Measurements from ENCODE around the gene GRAP2.
A peak's percentile ranks its signal among the peaks of the same experiment; 100 is the strongest.
"Not testable (repeated sequence)": the region's sequence is repeated elsewhere in the genome, so short reads cannot be mapped to it uniquely, and the experiment has no call there.

GRAP2 gene

DNA sequence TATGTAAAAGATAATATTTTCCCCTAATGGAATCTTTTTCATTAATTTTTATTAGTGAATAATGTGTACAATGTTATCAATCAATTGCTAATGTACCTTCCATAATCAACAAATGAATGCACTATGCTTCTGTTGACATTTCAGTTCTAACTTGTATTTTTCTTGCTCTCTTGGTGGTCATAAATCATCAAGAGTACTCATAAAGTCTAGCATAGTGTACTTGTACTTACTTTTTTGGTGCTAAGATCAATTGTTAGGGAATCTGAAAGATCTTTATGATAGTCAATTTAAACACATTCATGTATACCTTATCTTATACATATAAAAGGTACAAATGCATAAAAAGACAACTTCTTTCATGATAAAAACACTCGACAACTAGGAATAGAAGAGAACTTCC lies 17.8 kb upstream of the GRAP2 start:
- no peak for ATAC-seq
- H3K4me3 Mint-ChIP-seq: no peak overlapping the region
- peaks cover 4% of the 10 kb centered on the region for H3K4me1 Mint-ChIP-seq
- H3K27ac Mint-ChIP-seq: no peak overlapping the region
- H3K36me3 Mint-ChIP-seq: no peaks in the 10 kb centered on the region
- H3K9me3 Mint-ChIP-seq: no peaks in the 10 kb centered on the region
- H3K27me3 Mint-ChIP-seq: no peaks in the 10 kb centered on the region

DNA sequence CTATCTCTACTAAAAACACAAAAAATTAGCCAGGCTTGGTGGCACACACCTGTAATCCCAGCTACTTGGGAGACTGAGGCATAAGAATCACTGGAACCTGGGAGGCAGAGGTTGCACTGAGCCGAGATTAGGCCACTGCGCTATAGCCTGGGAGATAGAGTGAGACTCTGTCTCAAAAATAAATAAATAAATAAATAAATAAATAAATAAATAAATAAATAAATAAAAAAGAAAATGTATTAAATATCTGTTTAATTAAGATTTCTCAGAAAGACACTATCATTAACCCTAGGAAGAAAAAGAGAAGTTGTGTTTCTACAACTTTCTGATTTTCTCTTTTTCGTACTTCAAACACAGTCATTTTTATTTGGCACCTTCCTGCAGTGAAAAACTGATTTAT lies 11.0 kb upstream of the GRAP2 start:
- not testable (repeated sequence) for H3K4me1 Mint-ChIP-seq, H3K36me3 Mint-ChIP-seq, H3K9me3 Mint-ChIP-seq, H3K27ac Mint-ChIP-seq, H3K27me3 Mint-ChIP-seq, ATAC-seq, H3K4me3 Mint-ChIP-seq

DNA sequence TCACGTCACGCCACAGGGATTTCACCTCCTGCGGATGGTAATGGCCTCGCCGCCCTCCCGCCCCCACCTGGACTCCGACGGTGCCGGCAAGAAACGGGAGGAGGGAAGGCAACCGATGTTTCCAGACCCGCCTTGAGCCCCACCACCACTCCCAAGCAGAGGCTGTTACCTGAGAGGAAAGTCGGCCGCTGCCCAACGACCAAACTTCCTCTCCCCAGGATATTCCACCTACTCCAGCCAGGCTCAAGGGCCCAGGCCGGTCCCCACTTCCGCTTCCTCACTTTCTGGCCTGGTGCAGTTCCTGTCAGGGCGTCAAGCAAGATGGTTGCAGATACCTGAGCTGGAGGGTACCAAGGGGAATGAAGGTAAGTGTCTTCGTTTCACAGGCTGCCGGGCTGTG lies 7.4 kb upstream of the GRAP2 start, which contains the start of gene ENTHD1:
Gene ENTHD1 (minus strand): TSS at position 235 of the 400 bp plus-strand sequence. CDS start 6,012 bp downstream, outside the sequence.
- peak within 1 kb of the TSS; percentile 50 for H3K27ac Mint-ChIP-seq
- ATAC-seq: no peak
- no peaks in the 10 kb centered on the region for H3K9me3 Mint-ChIP-seq
- no peaks in the 10 kb centered on the region for H3K36me3 Mint-ChIP-seq
- H3K4me1 Mint-ChIP-seq: peaks cover 8% of the 10 kb centered on the region
- no peaks in the 10 kb centered on the region for H3K27me3 Mint-ChIP-seq
- H3K4me3 Mint-ChIP-seq: no peak within 1 kb of the TSS

DNA sequence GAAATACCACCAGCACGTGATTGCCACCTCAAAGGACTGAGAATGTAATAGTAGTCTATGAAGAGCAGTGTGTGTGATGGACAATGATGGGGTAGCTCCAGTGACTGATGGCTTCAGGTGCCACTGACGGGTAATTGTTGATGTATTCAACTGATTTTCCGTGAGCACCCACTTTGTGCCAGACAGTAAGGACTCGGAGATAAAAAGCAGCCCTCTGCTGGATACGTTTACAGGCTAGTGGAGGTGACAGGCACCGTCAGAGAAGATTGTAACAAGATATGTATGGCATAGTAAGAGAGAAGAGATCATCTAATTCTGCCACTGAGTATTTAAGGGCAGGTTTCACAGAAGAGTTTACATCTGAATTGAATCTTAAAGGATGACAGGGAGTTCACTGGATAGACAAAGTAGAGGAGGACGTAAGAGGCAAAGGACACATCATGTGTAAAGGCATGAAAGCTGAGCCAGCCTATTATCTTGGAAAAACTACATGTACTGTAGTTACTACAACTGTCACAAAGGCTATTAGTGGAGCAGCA lies 6.3 kb upstream of the GRAP2 start:
- Mint-ChIP-seq H3K27ac (no peak overlapping the region), H3K4me3 (no peak overlapping the region), H3K9me3 (no peaks in the 10 kb centered on the region), H3K4me1 (peaks cover 17% of the 10 kb centered on the region), H3K27me3 (no peaks in the 10 kb centered on the region), H3K36me3 (no peaks in the 10 kb centered on the region)
- no peak for ATAC-seq

DNA sequence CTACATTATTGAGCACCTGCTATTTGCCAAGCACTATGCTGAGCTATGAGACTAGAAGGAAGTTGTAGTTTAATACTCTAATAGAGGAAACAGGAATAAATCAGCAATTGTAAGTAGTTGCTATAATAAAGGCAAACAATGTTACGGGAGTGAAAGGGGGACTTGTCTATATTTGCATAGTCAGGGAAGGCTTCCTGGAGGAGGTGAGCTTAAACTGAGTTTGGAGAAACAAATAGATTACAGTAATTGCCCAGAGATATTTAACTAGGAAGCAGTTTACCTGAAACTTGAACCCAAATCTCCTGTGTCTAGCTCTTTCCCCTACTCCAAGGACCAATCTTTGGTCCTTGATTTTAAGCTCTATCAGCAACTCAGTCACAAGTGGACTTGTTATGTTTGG lies 5.2 kb upstream of the GRAP2 start:
- Mint-ChIP-seq H3K36me3 (no peaks in the 10 kb centered on the region), H3K27ac (no peak overlapping the region), H3K4me3 (no peak overlapping the region), H3K4me1 (peaks cover 25% of the 10 kb centered on the region), H3K9me3 (no peaks in the 10 kb centered on the region), H3K27me3 (no peaks in the 10 kb centered on the region)
- ATAC-seq: no peak

DNA sequence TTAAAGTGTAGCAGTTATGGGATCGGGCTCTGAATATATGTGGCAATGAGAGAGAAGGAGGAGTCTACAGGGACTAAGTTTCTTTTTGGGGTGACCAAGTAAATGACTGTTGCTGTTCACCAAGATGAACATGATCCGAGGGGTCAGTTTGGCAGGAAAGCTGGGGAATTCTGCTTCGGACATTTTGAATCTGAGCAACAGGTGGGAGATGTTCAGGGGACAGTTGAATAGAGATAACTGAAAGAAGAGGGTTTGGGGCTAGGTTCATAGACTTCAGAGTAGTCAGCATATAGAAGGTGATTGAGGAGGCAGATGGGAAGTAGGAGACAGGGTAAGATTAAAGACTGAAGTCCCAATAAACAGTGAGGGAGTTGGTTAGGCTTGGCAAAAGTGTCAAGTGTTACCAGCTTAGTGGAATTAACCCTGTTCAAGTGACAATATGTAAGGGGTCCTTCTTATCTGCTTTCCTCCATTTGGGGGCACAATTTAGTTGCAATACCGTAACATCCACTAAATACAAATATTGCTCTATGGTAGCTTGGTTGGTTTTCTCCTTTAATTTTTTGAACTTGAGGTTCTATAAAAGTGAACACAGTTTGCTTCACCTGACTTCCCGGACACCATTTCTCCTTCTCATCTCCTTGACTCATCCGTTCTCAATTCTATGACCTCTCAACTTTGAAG lies 4.4 kb upstream of the GRAP2 start:
- Mint-ChIP-seq H3K27me3 (no peaks in the 10 kb centered on the region), H3K27ac (no peak overlapping the region), H3K9me3 (no peaks in the 10 kb centered on the region), H3K36me3 (no peaks in the 10 kb centered on the region), H3K4me3 (no peak overlapping the region), H3K4me1 (peaks cover 33% of the 10 kb centered on the region)
- no peak for ATAC-seq

DNA sequence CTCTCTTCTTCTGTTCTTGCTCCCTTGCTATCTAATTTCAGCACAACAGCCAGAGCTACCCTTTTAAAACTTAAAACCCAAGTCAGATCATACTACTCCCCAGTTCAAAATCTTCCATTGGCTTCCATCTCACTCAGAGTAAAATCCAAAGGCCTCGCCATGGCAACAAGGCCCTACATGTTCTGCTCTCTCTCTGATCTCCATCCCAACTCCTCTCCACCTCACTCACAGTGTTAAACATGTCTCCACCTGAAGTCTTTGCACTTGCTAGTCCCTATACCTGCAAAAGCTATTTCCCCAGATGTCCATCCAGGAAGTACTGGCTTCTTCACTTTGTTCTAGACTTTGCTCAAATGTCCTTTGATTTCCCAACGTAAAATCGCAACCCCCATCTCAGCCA lies 3.0 kb upstream of the GRAP2 start:
- Mint-ChIP-seq H3K4me3 (no peak overlapping the region), H3K27ac (no peak overlapping the region), H3K36me3 (no peaks in the 10 kb centered on the region), H3K9me3 (no peaks in the 10 kb centered on the region), H3K27me3 (no peaks in the 10 kb centered on the region), H3K4me1 (peaks cover 38% of the 10 kb centered on the region)
- no peak for ATAC-seq

DNA sequence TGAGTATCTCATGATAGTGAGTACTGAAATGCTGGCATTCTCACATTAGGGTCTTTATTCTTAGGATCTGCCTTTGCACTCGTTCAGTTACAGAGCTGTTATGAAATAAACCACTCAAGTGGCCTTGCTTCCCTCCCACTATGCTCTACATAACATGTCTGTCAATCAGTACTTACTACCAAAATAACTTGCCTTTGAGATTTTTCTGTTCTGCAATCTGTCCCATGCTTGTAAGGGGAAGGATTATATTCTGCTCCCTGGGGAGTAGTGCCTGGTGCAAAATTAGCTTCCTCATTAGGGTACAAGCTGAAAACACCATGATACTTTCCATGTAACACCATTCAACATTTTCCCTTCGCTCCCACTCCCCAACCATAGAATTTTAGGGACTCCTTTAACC lies 1.9 kb upstream of the GRAP2 start:
- peaks cover 40% of the 10 kb centered on the region for H3K4me1 Mint-ChIP-seq
- peak overlapping the region; percentile 53 for H3K4me3 Mint-ChIP-seq
- peak overlapping the region; percentile 54 for H3K27ac Mint-ChIP-seq
- H3K9me3 Mint-ChIP-seq: no peaks in the 10 kb centered on the region
- no peaks in the 10 kb centered on the region for H3K36me3 Mint-ChIP-seq
- ATAC-seq: peak; percentile 96
- H3K27me3 Mint-ChIP-seq: no peaks in the 10 kb centered on the region

DNA sequence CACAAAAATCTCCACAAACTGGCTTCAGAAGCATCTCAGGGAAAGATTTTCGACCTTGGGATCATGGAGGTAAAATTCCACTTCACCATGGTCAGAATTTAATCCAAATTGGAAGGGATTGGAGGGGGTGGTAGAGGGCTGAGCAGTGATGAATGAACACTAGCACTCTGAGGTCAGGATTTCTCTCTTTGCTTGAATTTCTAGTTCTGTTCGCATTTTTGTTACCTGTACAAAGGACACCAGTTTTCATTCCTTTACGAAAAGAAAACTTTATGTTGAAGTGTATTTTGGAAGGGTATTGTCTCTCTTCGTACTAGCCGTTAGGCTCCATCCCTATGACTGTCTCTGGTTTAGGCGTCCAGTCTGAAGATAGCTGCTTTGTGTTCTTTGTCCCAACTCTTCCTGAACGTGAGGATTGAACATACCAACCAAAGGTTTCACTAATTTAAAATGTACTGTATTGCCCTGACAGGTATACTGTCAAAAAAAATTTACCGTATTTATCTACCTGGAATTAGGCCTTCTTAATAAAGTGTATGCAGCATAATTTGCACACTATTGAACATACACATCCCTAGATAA lies 772 bp downstream of the GRAP2 start:
- no peaks in the 10 kb centered on the region for H3K9me3 Mint-ChIP-seq
- H3K36me3 Mint-ChIP-seq: no peaks in the 10 kb centered on the region
- H3K4me1 Mint-ChIP-seq: peaks cover 40% of the 10 kb centered on the region
- H3K27ac Mint-ChIP-seq: peak overlapping the region; percentile 79
- H3K27me3 Mint-ChIP-seq: no peaks in the 10 kb centered on the region
- peak overlapping the region; percentile 70 for H3K4me3 Mint-ChIP-seq
- ATAC-seq: no peak

DNA sequence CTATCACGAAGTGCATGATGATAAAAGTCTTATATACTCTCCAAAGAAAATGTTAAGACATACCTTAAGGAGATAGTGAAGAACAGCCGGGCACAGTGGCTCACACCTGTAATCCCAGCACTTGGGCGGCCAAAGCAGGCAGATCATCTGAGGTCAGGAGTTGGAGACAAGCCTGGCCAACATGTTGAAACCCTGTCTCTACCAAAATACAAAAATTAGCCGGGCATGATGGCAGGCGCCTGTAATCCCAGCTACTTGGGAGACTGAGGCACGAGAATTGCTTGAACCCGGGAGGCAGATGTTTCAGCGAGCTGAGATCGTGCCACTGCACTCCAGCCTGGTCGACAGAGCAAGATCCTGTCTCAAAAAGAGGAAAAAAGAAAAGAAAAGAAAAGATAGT lies 3.1 kb downstream of the GRAP2 start:
- H3K4me3 Mint-ChIP-seq, H3K27me3 Mint-ChIP-seq, H3K27ac Mint-ChIP-seq, H3K36me3 Mint-ChIP-seq, H3K9me3 Mint-ChIP-seq, ATAC-seq: not testable (repeated sequence)
- H3K4me1 Mint-ChIP-seq: peaks cover 45% of the 10 kb centered on the region

DNA sequence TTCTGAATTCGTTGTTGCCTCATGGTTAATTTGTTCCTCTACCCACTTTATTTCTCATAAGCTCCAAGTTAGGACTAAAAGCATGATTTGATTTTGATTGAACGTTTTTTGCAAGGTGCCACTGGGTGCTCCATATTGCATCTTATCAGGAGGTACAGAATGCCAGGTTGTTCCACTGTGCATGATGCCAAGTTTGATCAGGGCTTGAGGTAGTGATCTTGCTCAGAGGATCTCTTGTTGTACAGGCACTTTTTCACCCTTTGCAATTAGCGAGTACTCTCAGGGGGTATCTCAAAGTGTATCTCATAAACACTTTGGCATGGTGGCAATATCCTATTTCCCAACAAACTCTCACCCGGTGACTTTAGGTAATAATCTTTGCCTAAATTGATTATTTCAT lies 4.0 kb downstream of the GRAP2 start:
- Mint-ChIP-seq H3K4me1 (peaks cover 47% of the 10 kb centered on the region), H3K36me3 (no peaks in the 10 kb centered on the region), H3K27me3 (no peaks in the 10 kb centered on the region), H3K27ac (no peak overlapping the region), H3K4me3 (no peak overlapping the region), H3K9me3 (no peaks in the 10 kb centered on the region)
- no peak for ATAC-seq

DNA sequence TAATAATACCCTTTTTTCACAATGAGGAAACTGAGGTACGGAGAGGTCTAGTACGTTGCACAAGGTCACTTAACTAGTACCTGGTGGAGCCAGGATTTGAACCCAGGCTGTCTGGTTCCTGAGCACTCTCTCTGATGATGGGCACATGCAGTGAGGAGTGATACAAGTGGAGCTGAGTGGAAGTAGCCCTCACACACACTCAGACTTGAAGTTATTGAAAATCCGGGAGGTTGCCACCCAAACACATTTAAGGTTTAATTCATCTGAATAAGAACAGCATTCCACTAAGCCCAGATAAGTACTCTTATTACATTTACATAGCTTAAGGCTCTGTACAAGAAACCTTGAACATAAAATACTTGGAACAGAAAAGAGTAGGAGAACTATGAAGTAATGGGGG lies 4.8 kb downstream of the GRAP2 start:
- Mint-ChIP-seq H3K36me3 (no peaks in the 10 kb centered on the region), H3K27ac (no peak overlapping the region), H3K4me1 (peaks cover 46% of the 10 kb centered on the region), H3K27me3 (no peaks in the 10 kb centered on the region), H3K4me3 (no peak overlapping the region), H3K9me3 (no peaks in the 10 kb centered on the region)
- no peak for ATAC-seq

DNA sequence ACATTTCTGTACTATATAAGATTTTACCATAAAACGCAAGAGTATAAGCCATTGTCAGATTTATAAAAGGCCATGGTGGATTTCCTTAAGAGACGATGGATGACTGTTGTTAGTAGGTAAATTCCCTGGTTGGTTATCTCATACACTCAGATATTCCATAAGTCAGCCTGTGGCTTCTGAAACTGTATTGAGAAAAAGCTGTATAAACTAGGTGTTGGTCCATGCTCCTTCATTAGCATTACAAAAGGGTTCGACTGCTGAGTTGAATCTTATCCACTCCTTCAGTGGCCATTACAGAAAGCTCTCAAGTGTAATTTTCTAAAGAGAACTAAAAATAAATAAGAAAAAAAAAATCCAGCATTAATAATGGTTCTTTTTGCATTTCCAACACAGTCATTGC lies 5.3 kb downstream of the GRAP2 start:
- no peaks in the 10 kb centered on the region for H3K36me3 Mint-ChIP-seq
- no peaks in the 10 kb centered on the region for H3K27me3 Mint-ChIP-seq
- no peak overlapping the region for H3K4me3 Mint-ChIP-seq
- ATAC-seq: no peak
- no peaks in the 10 kb centered on the region for H3K9me3 Mint-ChIP-seq
- H3K27ac Mint-ChIP-seq: no peak overlapping the region
- H3K4me1 Mint-ChIP-seq: peaks cover 40% of the 10 kb centered on the region

DNA sequence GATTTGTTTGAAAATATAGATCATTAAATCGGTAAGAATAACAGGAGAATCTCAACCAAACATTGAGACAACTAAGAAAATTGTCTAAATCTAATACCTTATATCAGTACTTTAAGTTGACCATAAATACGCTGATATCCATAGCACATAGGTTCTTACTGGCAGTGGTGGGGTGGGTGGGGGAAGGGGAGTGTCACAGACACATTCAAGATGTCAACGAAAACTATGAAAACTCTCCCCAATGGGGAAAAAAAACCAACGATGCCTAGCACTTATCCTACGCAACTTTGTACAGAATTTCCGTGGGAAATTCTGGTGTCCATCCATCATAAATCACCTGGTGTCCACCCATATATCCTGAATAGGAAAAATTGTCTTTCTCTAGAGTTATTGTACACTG lies 6.2 kb downstream of the GRAP2 start:
- Mint-ChIP-seq H3K9me3 (no peaks in the 10 kb centered on the region), H3K4me3 (no peak overlapping the region), H3K36me3 (no peaks in the 10 kb centered on the region), H3K27ac (no peak overlapping the region), H3K4me1 (peaks cover 32% of the 10 kb centered on the region), H3K27me3 (no peaks in the 10 kb centered on the region)
- ATAC-seq: no peak

DNA sequence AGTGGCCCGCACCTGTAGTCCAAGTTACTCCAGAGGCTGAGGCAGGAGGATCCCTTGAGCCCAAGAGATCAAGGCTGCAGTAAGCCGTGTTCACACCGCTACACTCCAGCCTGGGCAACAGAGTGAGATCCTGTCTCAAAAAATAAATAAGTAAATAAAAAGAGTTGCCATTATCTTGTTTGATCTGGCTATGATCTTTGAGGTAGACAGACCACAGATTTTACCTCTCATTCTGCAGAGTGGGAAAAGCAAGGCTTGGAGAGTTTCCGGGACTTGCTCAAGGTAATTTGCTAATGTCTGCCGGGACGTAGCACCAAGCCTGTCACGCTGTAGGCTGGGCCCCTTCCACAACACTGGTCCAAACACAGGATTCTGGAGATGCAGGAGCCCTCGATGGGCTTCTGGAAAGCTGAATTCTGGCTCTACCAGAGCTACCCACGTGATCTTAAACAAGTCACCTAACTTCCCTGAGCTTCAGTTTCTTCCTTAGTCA lies 6.8 kb downstream of the GRAP2 start:
- H3K4me1 Mint-ChIP-seq: peaks cover 27% of the 10 kb centered on the region

DNA sequence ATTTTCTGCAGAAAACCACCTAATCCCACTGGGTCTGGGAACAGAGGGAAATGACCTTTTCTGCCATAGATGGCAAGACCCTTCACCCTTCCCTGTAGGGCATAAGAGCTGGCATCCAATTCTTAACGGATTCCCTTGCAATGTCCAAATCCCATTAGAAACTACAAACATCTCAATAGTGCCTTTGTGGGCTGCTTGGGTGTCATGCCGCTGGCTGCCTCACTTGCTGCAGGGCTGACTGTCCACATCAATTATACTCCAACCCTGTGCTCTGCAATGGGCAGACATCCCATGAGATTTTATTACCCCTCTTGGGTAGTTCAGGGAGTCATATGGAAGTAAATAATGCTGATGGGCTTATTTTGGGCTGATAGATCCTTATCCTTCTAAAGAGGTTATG lies 7.3 kb downstream of the GRAP2 start:
- Mint-ChIP-seq H3K4me3 (no peak overlapping the region), H3K36me3 (no peaks in the 10 kb centered on the region), H3K9me3 (no peaks in the 10 kb centered on the region), H3K4me1 (peaks cover 24% of the 10 kb centered on the region), H3K27ac (peak overlapping the region; percentile 50), H3K27me3 (no peaks in the 10 kb centered on the region)
- no peak for ATAC-seq

More for the DNA sequence above, 6.8 kb downstream of the GRAP2 start:
- Mint-ChIP-seq H3K27ac (peak overlapping the region; percentile 50), H3K4me3 (no peak overlapping the region), H3K36me3 (no peaks in the 10 kb centered on the region), H3K9me3 (no peaks in the 10 kb centered on the region), H3K27me3 (no peaks in the 10 kb centered on the region)
- no peak for ATAC-seq

All from stimulated activated memory B cell treated with anti-CD40 and anti-IgM and Interleukin-4, amounts not matched to agents 10 μg/mL and 1 μg/mL and 100 μg/mL, for 72 hours (primary cell).